ENCODE data around the gene RGS14.
"Not testable (repeated sequence)": the region's sequence is repeated elsewhere in the genome, so short reads cannot be mapped to it uniquely, and the experiment has no call there.

RGS14 gene

GRCh38 chr5:177414481-177414880 is 56.8 kb downstream of the RGS14 start:
- no peaks in the 10 kb centered on the region for H3K27me3 ChIP-seq (replicated peaks; ENCODE audit: insufficient read depth, low read length)
- TF ChIP-seq CTCF (IDR thresholded peaks at IDR 0.05; ENCODE audit: low read length), result no peak
- TF ChIP-seq EZH2phosphoT487 (IDR thresholded peaks at IDR 0.05; ENCODE audit: low read length), result no peak
- no peak for TF ChIP-seq EZH2 (optimal IDR thresholded peaks at IDR 0.05; ENCODE audit: low read depth, low read length)
- no peaks in the 10 kb centered on the region for H3K79me2 ChIP-seq (ENCODE audit: low read length)
- no peaks in the 10 kb centered on the region for H3K36me3 ChIP-seq (replicated peaks; ENCODE audit: insufficient read depth, low read length)
- H4K20me1 ChIP-seq (ENCODE audit: insufficient read depth, low read length), result no peaks in the 10 kb centered on the region
- H3K9me2 ChIP-seq (replicated peaks; ENCODE audit: insufficient read depth, low read length), result no peaks in the 10 kb centered on the region
- H3K9me3 ChIP-seq (replicated peaks; ENCODE audit: insufficient read depth, low read length), result no peaks in the 10 kb centered on the region
- no peak for DNase-seq
- no peak overlapping the region for H3K9ac ChIP-seq (ENCODE audit: low read length)
- no peak overlapping the region for H3K4me2 ChIP-seq (ENCODE audit: low read depth, low read length)
- peaks cover 23% of the 10 kb centered on the region for H3F3A ChIP-seq (ENCODE audit: insufficient read depth, low read length)
- H2AFZ ChIP-seq (ENCODE audit: low read length), result no peak overlapping the region
- peaks cover 23% of the 10 kb centered on the region for H3K4me1 ChIP-seq (ENCODE audit: low read length)
- no peak overlapping the region for H3K4me3 ChIP-seq (ENCODE audit: low read length)
- no peak overlapping the region for H3K27ac ChIP-seq (ENCODE audit: low read length)

- not testable (repeated sequence) for H4K20me1 ChIP-seq (ENCODE audit: insufficient read depth, low read length); H3K36me3 ChIP-seq (replicated peaks; ENCODE audit: insufficient read depth, low read length); H3K4me2 ChIP-seq (ENCODE audit: low read depth, low read length); DNase-seq; H3K9me3 ChIP-seq (replicated peaks; ENCODE audit: insufficient read depth, low read length); H3K27ac ChIP-seq (ENCODE audit: low read length); H3K27me3 ChIP-seq (replicated peaks; ENCODE audit: insufficient read depth, low read length); H3K9ac ChIP-seq (ENCODE audit: low read length); H3K79me2 ChIP-seq (ENCODE audit: low read length); H2AFZ ChIP-seq (ENCODE audit: low read length); H3K4me3 ChIP-seq (ENCODE audit: low read length); H3K9me2 ChIP-seq (replicated peaks; ENCODE audit: insufficient read depth, low read length)
- Histone ChIP-seq H3K4me1 (ENCODE audit: low read length) (peaks cover 17% of the 10 kb centered on the region), H3F3A (ENCODE audit: insufficient read depth, low read length) (peaks cover 17% of the 10 kb centered on the region)
Observed at GRCh38 chr5:177417081-177417480, 59.4 kb downstream of the RGS14 start.

- Histone ChIP-seq H3K9me2 (replicated peaks; ENCODE audit: insufficient read depth, low read length) (no peaks in the 10 kb centered on the region), H3K9ac (ENCODE audit: low read length) (no peak overlapping the region), H2AFZ (ENCODE audit: low read length) (no peak overlapping the region), H4K20me1 (ENCODE audit: insufficient read depth, low read length) (no peaks in the 10 kb centered on the region), H3K27ac (ENCODE audit: low read length) (no peak overlapping the region), H3K9me3 (replicated peaks; ENCODE audit: insufficient read depth, low read length) (no peaks in the 10 kb centered on the region), H3K36me3 (replicated peaks; ENCODE audit: insufficient read depth, low read length) (no peaks in the 10 kb centered on the region), H3K4me2 (ENCODE audit: low read depth, low read length) (no peak overlapping the region), H3K27me3 (replicated peaks; ENCODE audit: insufficient read depth, low read length) (no peaks in the 10 kb centered on the region), H3K4me3 (ENCODE audit: low read length) (no peak overlapping the region), H3K4me1 (ENCODE audit: low read length) (peaks cover under 1% of the 10 kb centered on the region; the same call in 1 of the 2 replicates), H3F3A (ENCODE audit: insufficient read depth, low read length) (no peaks in the 10 kb centered on the region), H3K79me2 (ENCODE audit: low read length) (no peaks in the 10 kb centered on the region)
- no peak for DNase-seq
- TF ChIP-seq CTCF (IDR thresholded peaks at IDR 0.05; ENCODE audit: low read length) (no peak), EZH2 (optimal IDR thresholded peaks at IDR 0.05; ENCODE audit: low read depth, low read length) (no peak), EZH2phosphoT487 (IDR thresholded peaks at IDR 0.05; ENCODE audit: low read length) (no peak)
Observed at GRCh38 chr5:177419046-177419445, 61.3 kb downstream of the RGS14 start.

- H3K9me2 ChIP-seq (replicated peaks; ENCODE audit: insufficient read depth, low read length); DNase-seq; H3K9ac ChIP-seq (ENCODE audit: low read length); H3K79me2 ChIP-seq (ENCODE audit: low read length); H3K4me1 ChIP-seq (ENCODE audit: low read length); H3K27ac ChIP-seq (ENCODE audit: low read length); H3K4me2 ChIP-seq (ENCODE audit: low read depth, low read length); H3K27me3 ChIP-seq (replicated peaks; ENCODE audit: insufficient read depth, low read length); H4K20me1 ChIP-seq (ENCODE audit: insufficient read depth, low read length); H2AFZ ChIP-seq (ENCODE audit: low read length); H3K4me3 ChIP-seq (ENCODE audit: low read length); H3F3A ChIP-seq (ENCODE audit: insufficient read depth, low read length); H3K36me3 ChIP-seq (replicated peaks; ENCODE audit: insufficient read depth, low read length); H3K9me3 ChIP-seq (replicated peaks; ENCODE audit: insufficient read depth, low read length): not testable (repeated sequence)
Observed at GRCh38 chr5:177420472-177420871, 62.7 kb downstream of the RGS14 start.

Data from MM.1S (cell line).